GM12878 (cell line): ENCODE data around the gene ESRRG. TPM values are rescaled to one million over a fixed set of nuclear protein-coding genes. Genes with fewer than 3 reads are reported as not detected.

Source experiments
- ATAC-seq: fragments of 200-7000 bp; cut with Tn5 transposase; 3 replicates; pipeline ENCODE4 v1.9.1; 2020; ENCODE audit warnings: mild to moderate bottlenecking, moderate library complexity
- BruUV-seq: library from RNA; stranded (reverse); fragments of 400-500 nt; replicated peaks from 2 replicates; lab custom pipeline; 2021; lab: Mats Ljungman, UMichigan
- CTCF ChIA-PET: fragments of 300-600 bp; sonication (Branson Sonifier 250); formaldehyde crosslinking; extraction: SDS; loops from one replicate; lab custom pipeline; 2021; ENCODE audit warnings: inconsistent platforms; lab: Yijun Ruan, JAX
- POLR2A ChIA-PET: fragments of 350-600 bp; formaldehyde crosslinking; extraction: SDS; loops from one replicate; lab custom pipeline; 2021; ENCODE audit warnings: inconsistent platforms; lab: Charles Lee
- RAD21 ChIA-PET: fragments of 300-600 bp; sonication (Branson Sonifier 250); formaldehyde crosslinking; loops from one replicate; lab custom pipeline; 2023; ENCODE audit warnings: antibody characterized with exemption; ENCODE audit not compliant: unreplicated experiment; lab: Charles Lee
- SMC1A ChIA-PET: fragments of 300-600 bp; sonication (Branson Sonifier 250); formaldehyde crosslinking; loops from one replicate; lab custom pipeline; 2023; ENCODE audit not compliant: unreplicated experiment, uncharacterized antibody; lab: Charles Lee
- DNase-seq: peaks from one replicate; pipeline ENCODE4 v3.0.0-alpha.2; 2011; ENCODE audit warnings: low read depth, low spot score
- FAIRE-seq: peaks from 3 replicates; lab custom pipeline; 2011; peaks lifted over from hg19 to GRCh38; lab: Jason Lieb, UNC
- H2AFZ ChIP-seq: 2 replicates; pipeline ENCODE4 v1.6.0; 2011; ENCODE audit warnings: low read depth, low read length, control low read depth; ENCODE audit not compliant: control insufficient read depth
- H3K27ac ChIP-seq: 2 replicates; pipeline ENCODE4 v1.5.1; 2011; ENCODE audit warnings: control low read depth; ENCODE audit not compliant: control insufficient read depth, insufficient read depth
- H3K27me3 ChIP-seq, 2 experiments: replicated peaks in 1 of 2; 2 replicates each; pipeline versions ENCODE4 v1.6.0 to v1.6.1; 2011; ENCODE audit warnings: low read length in 1 of 2; ENCODE audit not compliant: control insufficient read depth in 2 of 2, insufficient read depth in 2 of 2
- H3K36me3 ChIP-seq, 2 experiments: 2 replicates each; pipeline ENCODE4 v1.5.1; 2011; ENCODE audit warnings: low read length in 1 of 2; ENCODE audit not compliant: control insufficient read depth in 2 of 2, insufficient read depth in 2 of 2
- H3K4me1 ChIP-seq: 2 replicates; pipeline ENCODE4 v1.6.1; 2011; ENCODE audit warnings: mild to moderate bottlenecking, low read length, moderate library complexity, mixed read lengths; ENCODE audit not compliant: control insufficient read depth, insufficient read depth
- H3K4me2 ChIP-seq: 2 replicates; pipeline ENCODE4 v1.6.0; 2011; ENCODE audit warnings: control low read depth; ENCODE audit not compliant: control insufficient read depth, insufficient read depth
- H3K4me3 ChIP-seq: fragments of 200-600 bp; sonication (generic); 2 replicates; pipeline ENCODE4 v1.5.1; 2016
- H3K79me2 ChIP-seq: 2 replicates; pipeline ENCODE4 v1.6.0; 2011; ENCODE audit warnings: low read length; ENCODE audit not compliant: control insufficient read depth, insufficient read depth
- H3K9ac ChIP-seq: 2 replicates; pipeline ENCODE4 v1.8.0; 2011; ENCODE audit warnings: low read length, control low read depth, mixed read lengths; ENCODE audit not compliant: control insufficient read depth, insufficient read depth
- H3K9me3 ChIP-seq: replicated peaks from 3 replicates; pipeline ENCODE4 v1.5.1; 2011; ENCODE audit warnings: mild to moderate bottlenecking, low read length; ENCODE audit not compliant: control insufficient read depth, insufficient read depth
- H4K20me1 ChIP-seq: 2 replicates; pipeline ENCODE4 v1.6.0; 2011; ENCODE audit not compliant: control insufficient read depth, insufficient read depth
- ASH2L ChIP-seq: fragments of 300-600, 200-600 bp; sonication (generic); IDR thresholded peaks from 2 replicates; pipeline ENCODE4 v1.6.1; 2017; ENCODE audit warnings: low read depth, mild to moderate bottlenecking, borderline replicate concordance
- ATF7 ChIP-seq: fragments of 450-650 bp; IDR thresholded peaks from 2 replicates; pipeline ENCODE4 v1.6.1; 2016; ENCODE audit warnings: low read depth, mild to moderate bottlenecking
- ESRRA ChIP-seq: IDR thresholded peaks from 2 replicates; pipeline ENCODE4 v1.6.1; 2012; ENCODE audit warnings: mild to moderate bottlenecking, low read length, improper control_type of control experiment
- HCFC1 ChIP-seq: fragments of 150-350 bp; IDR thresholded peaks from 2 replicates; pipeline ENCODE4 v1.6.1; 2014; ENCODE audit warnings: low read length
- PBX3 ChIP-seq: IDR thresholded peaks from 2 replicates; pipeline ENCODE4 v1.6.1; 2011; ENCODE audit warnings: mild to moderate bottlenecking, low read depth, low read length, moderate library complexity; ENCODE audit not compliant: insufficient replicate concordance
- POLR2AphosphoS2 ChIP-seq: IDR thresholded peaks from 2 replicates; pipeline ENCODE4 v1.6.1; 2011; ENCODE audit warnings: low read depth, mild to moderate bottlenecking, low read length, improper control_type of control experiment, moderate library complexity
- SMAD5 ChIP-seq: IDR thresholded peaks from 2 replicates; pipeline ENCODE4 v1.6.1; 2016; ENCODE audit warnings: antibody characterized with exemption, low read depth
- YY1 ChIP-seq: IDR thresholded peaks from 2 replicates; pipeline ENCODE4 v1.6.1; 2011; ENCODE audit warnings: low read depth, mild to moderate bottlenecking, low read length
- ZNF622 ChIP-seq: fragments of 450-650 bp; IDR thresholded peaks from 2 replicates; pipeline ENCODE4 v1.6.1; 2017; ENCODE audit warnings: mild to moderate bottlenecking, inconsistent platforms
- in situ Hi-C: fragments of 300-500 bp; cut with MboI; formaldehyde crosslinking; loops from 9 replicates; pipeline ENCODE4 v1.14.3; 2018; ENCODE audit warnings: mixed read lengths
- intact Hi-C: fragments of 100-400 bp; cut with micrococcal nuclease; formaldehyde crosslinking; loops from one replicate; pipeline ENCODE4 v1.14.2; 2022; ENCODE audit not compliant: unreplicated experiment
- polyA plus RNA-seq, 11 experiments: library from polyadenylated mRNA; depleted of rRNA in 4 of 11; unstranded in 6 of 11; stranded (reverse) in 5 of 11; fragments of >200 nt; fragmentation: Nextera tagmentation in 4 of 11; fragmentation: Illumina TruSeq in 1 of 11; extraction: Ambion mirVana in 4 of 11; extraction: Trizol in 1 of 11; gene quantifications; 1 replicate in 1 of 11; 2 replicates in 10 of 11; pipeline versions ENCODE4 v1.2.1 to v1.2.3, GENCODE V29; 2011 to 2016; ENCODE audit warnings: inconsistent platforms in 2 of 11, missing spikeins in 2 of 11, low read depth in 1 of 11
- total RNA-seq, 4 experiments: library from RNA; depleted of rRNA in 3 of 4; stranded (reverse); fragments of >200 nt in 3 of 4; fragmentation: Illumina TruSeq in 1 of 4; extraction: Trizol in 1 of 4; gene quantifications; 2 replicates each; pipeline versions ENCODE4 v1.2.1 to v1.2.3, GENCODE V29; 2013 to 2021

ESRRG gene
- total and polyA plus RNA-seq, 10 of the 15 experiments (the other 5 are each of a cell fraction or from before 2014, with no cell fraction given), result 0.03 TPM; not detected in 9

- Histone ChIP-seq H3K4me2 (no peak overlapping the region), H3K79me2 (no peaks in the 10 kb centered on the region), H3K27ac (no peak overlapping the region), H4K20me1 (no peaks in the 10 kb centered on the region), H2AFZ (no peak overlapping the region), H3K9me3 (no peaks in the 10 kb centered on the region), H3K36me3 (no peaks in the 10 kb centered on the region), H3K9ac (no peak overlapping the region), H3K27me3 (no peaks in the 10 kb centered on the region), H3K4me1 (no peaks in the 10 kb centered on the region), H3K4me3 (no peak overlapping the region)
- FAIRE-seq, result no peak
- BruUV-seq, result no TSS peak
- ATAC-seq, result no peak
- ChIA-PET RAD21 (no interaction called here), CTCF (no interaction called here), SMC1A (no interaction called here), POLR2A (no interaction called here)
- intact Hi-C loops (no loop called here), in situ Hi-C loops (no loop called here)
- TF ChIP-seq HCFC1 (no peak), YY1 (no peak), PBX3 (no peak), POLR2AphosphoS2 (no peak), ATF7 (no peak), SMAD5 (no peak), ASH2L (no peak), ESRRA (no peak), ZNF622 (no peak)
- no peak for DNase-seq
Observed at GRCh38 chr1:216598448-216598847, 124.8 kb downstream of the ESRRG start.
